ENCODE results near the gene DIAPH2. TPM values are rescaled to one million over a fixed set of nuclear protein-coding genes. Genes with fewer than 3 reads are reported as not detected.
A peak's percentile ranks its signal among the peaks of the same experiment; 100 is the strongest.

The DIAPH2 gene
- total RNA-seq, 1 experiment from 2014 or later: 0.10 TPM

DNA sequence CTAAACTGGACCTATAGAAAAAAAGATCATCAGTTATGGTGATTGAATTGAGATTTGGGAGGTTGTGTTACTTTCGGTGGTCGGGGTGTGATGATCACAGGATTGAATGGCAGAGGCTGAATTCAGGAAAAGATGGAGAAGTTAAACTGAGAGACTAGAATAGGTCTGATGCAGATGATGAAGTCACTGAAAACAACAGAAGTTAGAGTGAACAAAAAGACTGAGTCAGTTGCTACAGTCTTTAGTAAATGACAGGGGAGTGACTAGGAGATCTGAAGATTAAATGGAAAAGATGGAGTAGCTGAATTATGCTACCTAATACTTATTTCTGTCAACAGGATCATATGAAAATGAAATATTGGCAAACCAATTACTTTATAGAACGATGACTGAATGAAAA is 362.2 kb downstream of the DIAPH2 start:
- no peak for DNase-seq (ENCODE audit: low read depth)

DNA sequence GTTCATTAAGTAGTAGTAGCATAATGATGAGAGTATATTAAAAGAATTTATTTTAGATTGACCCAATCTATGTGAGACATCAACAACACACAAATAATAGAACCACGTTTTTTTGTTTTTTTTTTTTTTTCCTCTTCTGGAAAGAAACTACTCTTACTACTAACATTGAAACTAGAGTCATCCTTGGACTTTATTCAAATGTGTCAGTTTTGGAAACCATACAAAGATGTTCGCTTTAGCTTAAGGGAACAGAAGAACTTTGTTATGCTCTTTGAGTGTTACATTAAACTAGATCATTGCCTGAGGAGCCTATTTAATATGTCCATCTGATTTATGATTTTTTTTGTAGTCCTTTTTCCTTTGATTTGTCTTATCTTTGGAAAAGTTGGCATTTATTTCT is 365.8 kb downstream of the DIAPH2 start:
- DNase-seq (ENCODE audit: low read depth): no peak

DNA sequence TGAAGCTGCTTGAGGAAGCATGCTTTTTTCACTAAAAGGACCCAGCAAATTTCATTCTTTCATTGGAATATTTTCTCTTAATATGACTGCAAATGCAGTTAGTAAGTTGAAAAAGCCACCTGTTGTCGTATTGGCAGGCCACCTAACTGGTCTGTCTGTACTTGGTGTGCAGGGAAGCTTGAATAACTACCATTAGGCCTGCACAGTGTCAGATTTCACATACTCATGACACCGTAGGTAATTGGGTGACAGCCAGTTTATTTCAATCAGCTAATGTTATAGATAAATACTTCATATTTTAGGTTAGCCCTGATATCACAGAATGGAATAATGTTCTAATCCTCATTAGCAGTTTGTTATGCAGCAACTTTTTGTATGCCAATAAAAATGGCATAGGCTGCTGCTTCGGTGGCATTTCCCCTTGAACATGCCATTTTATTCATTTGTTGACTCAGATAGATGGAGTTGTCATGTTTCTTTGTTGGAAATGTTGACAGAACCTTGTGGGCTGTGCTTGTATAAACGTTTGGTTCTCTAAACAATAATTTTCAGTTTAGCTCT is 372.8 kb downstream of the DIAPH2 start:
- peak; percentile 1 for DNase-seq (ENCODE audit: low read depth)

DNA sequence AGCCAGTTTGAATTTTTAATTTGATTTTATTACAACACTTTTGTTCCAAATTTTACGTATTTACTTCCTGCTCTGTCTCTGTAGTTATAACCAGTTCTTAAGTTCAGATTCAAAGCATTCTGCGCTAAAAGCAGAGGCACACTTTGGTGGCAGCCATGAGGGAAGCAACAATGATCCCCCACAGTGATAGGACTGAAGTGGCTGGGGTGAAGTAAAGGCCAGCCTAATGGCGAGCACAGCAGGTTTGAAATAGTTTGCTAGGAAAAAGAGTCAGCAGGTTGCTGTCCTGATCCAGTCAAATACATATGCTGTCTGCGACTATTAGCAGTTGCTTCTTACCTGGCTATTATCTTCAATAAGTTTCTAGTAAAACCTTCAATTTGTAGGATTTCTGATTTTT is 375.4 kb downstream of the DIAPH2 start:
- no peak for DNase-seq (ENCODE audit: low read depth)

DNA sequence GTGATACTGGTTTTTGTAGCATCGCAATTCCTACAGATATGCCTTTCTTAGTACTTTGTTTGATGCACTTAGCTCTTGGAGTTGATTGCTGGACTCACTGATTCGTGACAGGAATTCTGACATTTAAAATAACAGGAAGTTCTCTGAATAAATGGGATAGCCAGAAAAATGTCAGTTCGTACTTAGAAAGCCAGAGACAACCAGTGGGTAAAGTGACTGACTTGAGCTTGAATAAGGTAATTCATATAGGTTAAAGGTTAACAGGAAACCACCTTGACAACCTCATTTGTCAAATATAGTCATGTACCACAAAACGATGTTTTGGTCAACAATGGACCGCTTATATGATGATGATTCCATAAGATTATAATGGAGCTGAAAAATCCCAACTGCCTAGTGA is 380.4 kb downstream of the DIAPH2 start:
- no peak for DNase-seq (ENCODE audit: low read depth)

DNA sequence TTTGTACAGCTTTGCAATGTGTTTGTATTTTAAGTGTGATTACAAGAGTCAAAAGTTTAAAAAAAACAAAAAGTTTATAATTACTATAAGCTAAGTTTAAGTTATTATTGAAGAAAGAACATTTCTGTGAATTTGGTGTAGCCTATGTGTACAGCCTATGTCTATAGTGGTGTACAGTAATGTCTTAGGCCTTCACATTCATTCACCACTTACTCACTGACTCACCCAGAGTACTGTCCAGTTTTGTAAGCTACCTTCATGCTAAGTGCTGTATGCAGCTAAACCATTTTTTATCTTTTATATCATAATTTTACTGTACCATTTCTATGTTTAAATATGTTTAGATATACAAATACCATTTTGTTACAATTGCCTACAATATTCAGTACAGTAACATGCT is 381.3 kb downstream of the DIAPH2 start:
- no peak for DNase-seq (ENCODE audit: low read depth)

DNA sequence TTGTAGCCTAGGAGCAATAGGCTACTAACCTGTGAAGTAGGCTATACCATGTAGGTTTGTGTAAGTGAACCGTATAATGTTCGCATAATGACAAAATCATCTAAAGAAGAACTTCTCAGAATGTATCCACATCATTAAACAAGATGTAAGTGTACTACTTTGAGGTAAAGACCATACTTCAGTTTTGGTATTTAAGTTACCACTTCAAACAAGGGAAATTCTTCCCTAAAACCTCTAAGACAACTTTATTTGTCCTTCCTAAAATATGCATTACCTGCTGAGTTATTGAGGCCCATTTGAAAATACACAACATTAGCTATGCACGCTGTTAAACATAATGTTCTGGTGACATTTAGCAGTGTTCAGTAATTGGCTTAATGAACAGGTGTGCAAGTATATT is 381.7 kb downstream of the DIAPH2 start:
- DNase-seq (ENCODE audit: low read depth): no peak

DNA sequence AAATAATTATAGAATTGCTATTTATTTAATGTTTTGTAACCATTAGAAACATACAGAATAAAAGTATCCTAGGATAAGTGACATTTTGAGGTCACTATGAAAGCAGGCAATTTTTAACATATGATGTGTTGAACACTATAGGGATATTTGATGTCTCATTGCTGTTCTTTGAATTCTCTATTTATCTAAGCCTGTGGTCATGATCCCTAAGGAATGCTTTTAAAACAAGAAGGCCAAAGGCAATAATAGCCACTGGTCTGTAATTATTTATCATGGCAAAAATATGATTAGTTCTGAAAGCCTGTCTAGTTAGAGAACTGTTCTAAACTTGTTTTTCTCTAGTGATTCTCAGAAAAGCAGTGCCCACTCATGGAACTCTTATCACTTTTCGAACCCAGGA is 385.7 kb downstream of the DIAPH2 start:
- no peak for DNase-seq (ENCODE audit: low read depth)

DNA sequence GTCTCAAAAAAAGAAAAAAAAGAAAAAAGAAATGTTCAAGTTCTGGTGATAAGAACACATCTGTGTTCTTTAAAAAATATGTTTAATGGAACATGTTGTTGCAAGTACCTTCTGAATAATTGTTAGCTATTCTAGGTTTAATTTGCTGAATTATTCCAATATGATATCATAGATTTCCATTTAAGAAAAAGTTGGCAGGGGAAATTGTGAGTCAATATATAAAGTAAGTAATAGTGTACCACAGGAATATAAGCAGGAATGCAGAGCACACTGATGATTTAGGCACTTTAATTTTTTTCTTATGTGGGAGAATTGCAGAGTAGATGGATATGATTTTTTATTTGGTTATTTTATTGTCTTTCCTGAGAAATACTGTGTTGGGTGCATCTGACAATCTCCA is 389.8 kb downstream of the DIAPH2 start:
- no peak for DNase-seq (ENCODE audit: low read depth)

DNA sequence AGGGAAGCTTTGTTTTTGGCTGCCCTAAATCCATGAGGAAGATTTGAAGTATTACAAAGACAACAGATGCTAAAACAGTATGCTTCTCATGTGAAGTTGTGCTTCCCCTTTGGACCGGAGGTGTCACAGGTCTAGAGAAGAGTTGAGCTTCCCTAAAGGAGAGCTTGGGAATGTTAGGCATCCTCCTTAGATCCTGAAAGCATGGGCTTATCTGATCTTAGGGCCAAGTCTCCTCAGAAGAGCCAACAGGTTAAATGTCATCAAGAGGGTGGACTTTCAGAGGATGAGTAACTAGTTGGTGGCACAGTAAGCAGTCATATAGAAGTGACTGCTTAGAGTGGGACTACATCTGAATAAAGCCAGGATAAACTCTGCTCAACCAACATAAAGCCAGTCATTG is 404.5 kb downstream of the DIAPH2 start:
- DNase-seq (ENCODE audit: low read depth): no peak

DNA sequence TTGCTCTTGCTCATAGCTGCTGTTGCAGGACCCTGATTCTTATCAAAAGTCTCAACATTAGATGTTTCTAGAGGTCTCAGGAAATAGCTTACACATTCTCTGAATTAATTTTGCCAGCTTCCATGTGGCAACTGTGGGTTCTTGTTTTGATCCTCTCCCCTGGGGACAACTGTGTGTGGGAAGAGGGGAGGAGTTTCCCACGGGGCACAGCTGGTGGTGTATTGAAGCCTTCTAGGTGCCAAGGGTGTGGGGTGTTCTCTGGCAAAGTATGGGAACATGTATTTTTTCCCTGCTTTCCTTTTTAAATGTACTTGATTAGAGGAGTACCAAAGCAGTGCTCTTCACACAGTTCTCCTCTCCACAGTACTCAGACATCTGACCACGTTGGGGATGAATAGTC is 411.7 kb downstream of the DIAPH2 start:
- no peak for DNase-seq (ENCODE audit: low read depth)

DNA sequence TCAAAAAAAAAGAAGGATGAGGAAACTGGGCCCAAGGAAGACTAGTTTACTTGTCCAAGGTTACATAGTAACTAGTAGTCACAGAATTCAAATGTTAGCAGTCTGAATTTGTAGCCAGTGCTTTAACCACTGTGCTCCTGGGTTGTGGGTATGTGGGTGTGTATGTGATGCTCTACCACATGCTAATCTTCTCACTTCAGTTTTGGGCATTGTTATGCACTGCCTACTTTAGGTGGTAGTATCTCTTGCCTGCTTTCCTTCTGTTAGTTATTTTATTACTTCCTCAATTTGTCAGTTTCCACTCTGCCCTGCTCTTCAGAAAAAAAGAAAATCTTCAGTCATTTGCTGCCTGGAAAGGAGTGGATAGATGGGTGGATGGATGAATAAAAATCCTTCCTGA is 418.3 kb downstream of the DIAPH2 start:
- DNase-seq (ENCODE audit: low read depth): no peak

DNA sequence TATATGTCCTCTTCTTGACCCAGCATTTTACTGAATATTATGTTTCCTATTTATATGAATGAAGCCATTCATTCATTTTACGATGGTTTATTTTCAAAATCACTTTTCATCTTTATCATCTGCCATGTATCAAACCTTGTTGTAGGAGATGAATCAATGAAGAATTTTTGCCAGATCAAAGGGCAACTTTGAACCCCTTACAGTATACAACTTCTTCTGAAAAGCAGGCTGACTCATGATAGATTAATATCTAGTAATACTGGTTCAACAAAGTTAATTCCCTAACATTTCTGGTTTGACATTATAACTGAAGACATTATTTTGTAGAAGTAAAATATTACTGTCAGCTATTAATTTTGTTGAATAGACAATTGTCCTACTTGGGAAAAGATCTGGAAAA is 425.1 kb downstream of the DIAPH2 start:
- DNase-seq (ENCODE audit: low read depth): no peak

DNA sequence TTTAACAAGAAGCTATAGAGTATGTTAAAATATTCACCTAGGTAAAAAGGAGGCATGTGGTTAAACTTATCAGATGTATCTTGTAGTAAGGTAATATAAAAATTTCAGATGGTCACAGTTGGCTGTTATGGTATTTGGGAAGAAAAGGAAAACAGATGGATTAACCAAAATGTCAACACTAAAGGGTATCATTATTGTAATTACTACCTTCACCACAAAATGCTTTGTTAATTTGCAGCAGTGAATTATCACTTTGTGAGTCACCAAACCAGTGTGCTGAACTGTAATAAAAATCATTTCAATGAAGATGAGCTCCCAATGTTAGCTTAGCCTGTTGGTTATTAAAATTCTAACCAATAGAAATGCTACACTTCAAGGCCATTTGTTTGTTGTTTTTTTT is 432.9 kb downstream of the DIAPH2 start:
- DNase-seq (ENCODE audit: low read depth): no peak

DNA sequence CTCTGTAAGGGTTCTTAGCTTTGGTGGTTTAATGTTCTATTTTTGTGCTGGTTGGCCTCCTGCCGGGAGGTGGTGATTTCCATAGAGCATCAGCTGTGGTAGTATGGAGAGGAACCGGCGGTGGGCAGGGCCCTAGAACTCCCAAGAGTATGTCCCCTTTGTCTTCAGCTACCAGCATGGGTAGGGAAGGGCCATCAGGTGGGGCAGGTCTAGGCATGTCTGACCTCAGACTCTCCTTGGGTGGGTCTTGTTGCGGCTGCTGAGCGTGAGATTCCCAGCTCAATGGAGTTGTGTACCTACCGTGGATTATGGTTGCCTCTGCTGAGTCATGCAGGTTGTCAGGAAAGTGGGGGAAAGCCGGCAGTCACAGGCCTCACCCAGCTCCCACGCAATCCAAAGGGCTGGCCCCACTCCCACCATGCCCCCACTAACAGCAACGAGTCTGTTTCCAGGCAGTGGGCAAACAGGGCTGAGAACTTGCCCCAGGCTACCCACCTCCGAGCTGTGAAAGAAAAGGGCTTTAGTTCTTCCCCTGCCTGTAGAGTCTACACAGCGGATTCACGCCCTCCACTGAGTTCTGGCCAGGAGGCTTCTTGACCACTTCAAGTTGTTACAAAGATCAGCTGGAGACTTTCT is 434.9 kb downstream of the DIAPH2 start:
- no peak for DNase-seq (ENCODE audit: low read depth)

DNA sequence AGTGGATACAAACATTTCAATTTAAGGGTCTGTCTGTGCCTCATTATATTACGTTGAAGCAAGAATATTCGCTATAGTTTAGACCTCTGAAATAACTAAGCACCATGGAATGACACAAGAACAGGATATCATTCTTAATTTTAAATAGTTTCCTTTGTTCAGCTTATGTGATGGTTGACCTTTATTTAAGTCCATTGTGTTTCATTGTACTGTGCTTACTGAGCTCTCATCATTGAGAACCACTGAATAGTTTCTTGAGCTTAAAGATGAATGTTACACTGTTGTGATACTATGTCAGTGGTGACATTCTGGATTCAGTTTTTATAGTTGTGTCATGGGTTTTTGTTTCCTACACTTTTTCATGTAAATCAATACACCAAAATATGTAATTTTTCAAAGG is 438.4 kb downstream of the DIAPH2 start:
- DNase-seq (ENCODE audit: low read depth): no peak

DNA sequence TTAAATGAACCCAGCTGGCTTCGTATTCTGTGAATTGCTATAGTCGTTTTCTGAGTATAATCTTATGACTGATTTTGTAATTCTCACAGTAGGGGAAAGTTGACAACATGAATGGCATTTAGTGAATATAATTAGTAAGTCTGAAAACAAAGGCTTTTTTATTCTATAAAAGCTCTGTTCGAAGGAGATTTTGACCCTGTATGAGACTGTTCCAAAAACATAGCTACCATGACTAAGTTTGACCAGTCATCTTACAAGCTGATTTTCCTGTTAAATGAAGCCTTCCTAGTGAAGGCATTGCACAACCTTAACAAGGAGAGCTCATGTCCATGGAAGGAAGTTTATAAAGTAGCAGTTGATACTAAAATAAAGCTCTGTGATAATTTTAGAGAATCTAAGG is 441.4 kb downstream of the DIAPH2 start:
- DNase-seq (ENCODE audit: low read depth): no peak

DNA sequence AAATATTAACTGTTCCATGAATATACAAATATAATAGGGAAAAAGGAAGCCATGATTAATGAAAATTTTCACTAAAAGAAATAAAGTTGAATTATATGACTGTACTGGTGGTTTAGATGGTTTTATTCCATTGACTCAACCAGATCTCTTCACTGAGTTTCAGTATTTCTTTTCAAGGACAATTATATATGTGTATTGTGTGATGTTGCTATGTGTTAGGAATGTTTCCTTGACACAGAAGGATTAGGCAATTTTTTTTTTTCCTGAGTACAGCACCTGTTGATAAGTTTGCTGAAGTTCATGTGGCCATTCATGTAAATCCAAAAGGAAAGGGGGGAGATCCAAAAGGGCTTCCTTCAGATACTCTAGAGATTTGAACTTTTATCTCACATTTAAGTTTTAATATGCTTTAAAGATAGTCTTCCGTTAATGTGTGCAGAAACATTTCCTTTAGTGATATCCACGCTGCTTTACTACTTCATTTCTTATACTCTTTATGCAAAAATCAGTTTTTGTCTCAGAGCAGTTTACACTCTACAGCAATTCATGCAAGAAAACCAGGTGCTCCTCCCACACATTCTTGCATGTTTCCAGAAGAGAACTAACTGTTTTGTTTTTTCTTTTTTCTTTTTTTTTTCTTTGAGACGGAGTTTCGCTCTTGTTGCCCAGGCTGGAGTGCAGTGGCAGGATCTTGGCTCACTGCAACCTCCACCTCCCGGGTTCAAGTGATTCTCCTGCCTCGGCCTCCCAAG is 448.2 kb downstream of the DIAPH2 start:
- DNase-seq (ENCODE audit: low read depth): no peak

DNA sequence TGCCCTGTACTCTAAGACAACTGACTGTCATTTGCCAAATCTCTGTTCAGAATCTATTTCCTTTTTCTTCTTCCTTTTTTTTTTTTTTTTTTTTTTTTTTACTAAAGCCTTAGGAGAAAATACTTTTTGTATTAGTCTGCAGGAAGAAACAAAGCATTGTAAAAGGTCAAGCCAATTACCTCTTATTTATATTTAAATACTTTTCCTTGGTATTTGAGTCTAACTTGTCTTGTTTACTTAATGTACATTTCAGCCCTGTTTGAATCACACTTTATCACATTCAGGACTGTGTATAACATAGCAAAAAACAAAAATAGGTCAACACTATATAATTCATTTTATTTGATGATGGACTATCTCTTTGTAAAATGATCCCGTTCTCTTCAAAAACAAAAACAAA is 461.3 kb downstream of the DIAPH2 start:
- DNase-seq (ENCODE audit: low read depth): no peak

DNA sequence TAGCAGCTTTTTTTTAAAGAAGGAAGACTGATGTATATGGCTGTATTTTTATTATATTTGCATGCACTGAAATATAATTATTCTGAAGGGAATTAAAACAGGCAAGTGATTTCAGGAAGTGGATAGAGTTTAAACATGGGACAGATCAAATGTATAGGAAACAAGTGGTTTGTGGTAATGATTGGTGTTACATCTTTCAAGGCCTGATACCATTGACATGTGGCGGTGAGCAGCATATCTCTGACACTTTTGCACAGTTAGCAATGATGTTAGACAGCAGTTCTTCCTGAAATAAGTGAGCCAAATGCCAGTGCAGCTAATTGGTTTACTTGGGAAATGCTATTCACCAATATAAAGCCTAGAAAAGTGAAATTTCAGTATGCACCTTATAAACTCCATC is 471.2 kb downstream of the DIAPH2 start:
- no peak for DNase-seq (ENCODE audit: low read depth)

DNA sequence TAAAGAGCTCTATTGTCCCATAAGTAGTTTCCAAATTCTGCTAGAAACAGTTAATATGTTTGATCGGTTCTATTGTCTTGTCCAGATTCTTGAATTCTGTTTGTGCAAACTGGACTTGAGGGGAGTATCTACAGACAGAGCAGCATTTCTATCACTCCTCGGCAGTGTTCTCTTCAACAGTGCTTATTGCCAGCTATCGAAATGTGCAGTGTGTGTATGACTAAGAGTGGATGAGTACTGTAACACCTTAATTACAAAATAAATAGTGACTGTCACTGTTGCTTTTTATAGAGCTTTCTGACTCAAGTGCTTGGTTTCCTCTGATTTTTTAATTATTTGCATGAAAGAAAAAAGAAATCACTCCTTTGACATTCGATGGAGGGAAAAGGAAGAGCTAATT is 473.6 kb downstream of the DIAPH2 start:
- DNase-seq (ENCODE audit: low read depth): no peak

DNA sequence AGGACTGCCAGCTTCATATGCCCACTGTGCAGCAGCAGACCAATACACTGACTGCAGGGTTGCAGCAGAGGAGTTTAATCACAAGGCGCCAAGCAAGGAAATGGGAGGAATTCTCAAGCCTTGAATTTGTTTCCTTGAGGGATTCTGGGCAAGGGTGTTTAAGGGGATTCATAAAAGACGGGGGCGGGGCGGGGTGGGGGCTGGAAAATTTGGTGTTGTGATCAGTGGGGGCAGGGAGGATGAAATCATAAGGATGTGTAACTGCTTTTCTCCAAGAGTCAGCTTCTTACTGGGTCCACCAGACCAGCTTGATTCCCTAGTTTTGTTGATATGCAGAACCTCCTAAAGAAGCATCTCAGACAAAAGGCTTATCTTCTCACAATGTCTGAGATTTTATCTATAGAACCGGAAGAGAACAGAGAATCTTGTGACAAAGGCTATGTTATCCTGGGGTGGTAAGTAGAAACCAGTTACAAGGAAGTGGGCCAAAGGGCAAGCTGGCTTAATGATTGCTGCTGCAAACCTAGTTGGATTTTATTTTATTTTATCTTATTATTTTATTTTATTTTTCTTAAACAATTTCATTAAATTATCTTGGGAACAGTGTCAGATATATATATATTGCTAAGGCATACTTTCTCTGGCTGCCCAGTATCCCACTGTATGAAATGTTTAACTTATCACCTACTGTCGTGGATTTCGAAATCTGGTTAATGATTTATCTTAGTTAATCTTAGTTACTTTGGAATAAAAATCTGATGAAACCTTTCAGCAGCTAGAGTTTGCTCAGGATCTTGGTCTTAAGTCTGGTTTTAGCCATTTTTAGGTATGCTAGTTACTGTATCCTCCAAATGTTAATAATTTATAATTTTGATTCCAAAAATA is 475.5 kb downstream of the DIAPH2 start:
- DNase-seq (ENCODE audit: low read depth): no peak

DNA sequence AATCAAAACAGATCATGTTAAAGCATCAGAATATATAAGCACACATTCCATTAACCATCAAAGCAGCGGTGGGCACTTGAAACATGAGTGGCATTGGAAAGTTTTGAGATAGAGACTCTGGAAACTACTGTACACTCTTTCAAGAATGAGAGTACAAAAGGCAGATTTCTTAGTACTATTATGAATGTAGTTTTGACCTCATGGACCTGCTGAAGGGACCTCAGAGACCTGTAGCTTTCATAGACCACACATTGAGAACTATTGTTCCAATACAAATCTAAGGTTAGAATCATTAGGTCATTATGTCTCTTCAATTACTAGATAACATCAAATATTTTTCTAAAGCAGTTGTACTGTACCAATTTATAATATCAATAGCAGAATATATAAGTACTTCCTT is 482.7 kb downstream of the DIAPH2 start:
- no peak for DNase-seq (ENCODE audit: low read depth)
